Natural killer cell (primary cell): ENCODE results near the gene TNIK. TPM values are rescaled to one million over a fixed set of nuclear protein-coding genes. Genes with fewer than 3 reads are reported as not detected.

Experiments used
- ATAC-seq, 3 donors: fragments of 150-1000 bp in 2 of 3; fragments of 200-7000 bp in 1 of 3; cut with Tn5 transposase; 1 replicate in 1 of 3; 2 replicates in 2 of 3; pipeline ENCODE4 v1.10.0; 2021; ENCODE audit warnings: mild to moderate bottlenecking in 2 of 3, moderate library complexity in 2 of 3
- DNase-seq, 2 donors: peaks; one replicate each; pipeline versions ENCODE4 v3.0.0 to v3.0.0-alpha.2; 2013 to 2021; ENCODE audit warnings: mixed read lengths in 1 of 2
- H3K27ac ChIP-seq: one replicate; pipeline ENCODE4 v1.5.1; 2013; ENCODE audit warnings: mild to moderate bottlenecking, low read length
- H3K27me3 ChIP-seq: one replicate; pipeline ENCODE4 v1.6.1; 2013; ENCODE audit warnings: low read length; ENCODE audit not compliant: control insufficient read depth, insufficient read depth
- H3K36me3 ChIP-seq: one replicate; pipeline ENCODE4 v1.6.1; 2013; ENCODE audit warnings: low read length; ENCODE audit not compliant: control insufficient read depth, insufficient read depth
- H3K4me1 ChIP-seq: one replicate; pipeline ENCODE4 v1.6.1; 2013; ENCODE audit warnings: low read length; ENCODE audit not compliant: control insufficient read depth, insufficient read depth
- H3K4me3 ChIP-seq: one replicate; pipeline ENCODE4 v1.5.1; 2013; ENCODE audit warnings: low read length
- H3K9me3 ChIP-seq: one replicate; pipeline ENCODE4 v1.6.1; 2013; ENCODE audit warnings: low read length; ENCODE audit not compliant: control insufficient read depth, insufficient read depth
- H3K27ac Mint-ChIP-seq, 2 donors: one replicate each; pipeline ENCODE4 v1.8.0; 2022; ENCODE audit warnings: mild to moderate bottlenecking in 2 of 2, mixed read lengths in 2 of 2, moderate library complexity in 1 of 2
- H3K27me3 Mint-ChIP-seq, 2 donors: one replicate each; pipeline ENCODE4 v1.8.0; 2022; ENCODE audit warnings: low read depth in 2 of 2, mixed read lengths in 2 of 2
- H3K36me3 Mint-ChIP-seq: one replicate; pipeline ENCODE4 v1.8.0; 2022; ENCODE audit warnings: mixed read lengths
- H3K4me1 Mint-ChIP-seq, 2 donors: one replicate each; pipeline ENCODE4 v1.8.0; 2022; ENCODE audit warnings: mixed read lengths in 2 of 2
- H3K4me3 Mint-ChIP-seq: one replicate; pipeline ENCODE4 v1.8.0; 2022; ENCODE audit warnings: mild to moderate bottlenecking, moderate library complexity, mixed read lengths
- H3K9me3 Mint-ChIP-seq, 2 donors: one replicate each; pipeline ENCODE4 v1.8.0; 2022; ENCODE audit warnings: mixed read lengths in 2 of 2
- WGBS: methylation state at CpG from one replicate; pipeline ENCODE4 v1.1.7; 2013; ENCODE audit warnings: missing lambda C conversion rate; ENCODE audit not compliant: insufficient coverage; 5-methylcytosine and 5-hydroxymethylcytosine counted together
- intact Hi-C: fragments of 100-400 bp; cut with micrococcal nuclease; formaldehyde crosslinking; loops from one replicate; pipeline ENCODE4 v1.14.2; 2022
- total RNA-seq, 4 donors: library from RNA; stranded (reverse); fragments of 120-200 nt in 1 of 4; gene quantifications; one replicate each; pipeline versions ENCODE4 v1.2.3 to v1.2.4, GENCODE V29; 2013 to 2022
- TF ChIP-seq, protein P1 (sequence below): fragments of 200-600 bp; IDR thresholded peaks from one replicate; pipeline ENCODE4 v1.8.0; 2022; ENCODE audit warnings: antibody characterized with exemption

TNIK gene
- total RNA-seq, 3 donors from 2014 or later (not counting 1 experiment from before 2014, with no cell fraction given) = 93.7 to 122 (median 119) TPM

DNA sequence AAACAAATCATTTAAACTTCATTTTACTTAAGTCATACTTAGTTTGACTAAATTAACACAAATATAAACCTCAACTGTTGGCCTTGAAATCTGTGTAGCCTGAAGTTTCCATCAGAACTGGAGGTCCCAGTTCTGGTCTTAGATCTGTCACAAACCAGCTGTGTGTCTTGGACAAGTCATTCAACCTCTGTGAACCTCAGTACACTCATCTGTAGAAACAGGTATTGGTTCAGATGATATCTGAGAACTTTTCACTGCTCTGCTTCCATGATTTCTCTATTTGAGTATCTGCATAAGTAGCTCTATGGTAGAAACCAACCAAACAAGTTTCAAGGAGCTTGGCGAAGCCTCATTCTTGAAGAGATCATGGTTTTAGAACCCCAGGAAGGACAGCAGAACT is 373.3 kb downstream of the TNIK start:
- WGBS = 91% methylated on average over 1 of the region's 1 CpG

DNA sequence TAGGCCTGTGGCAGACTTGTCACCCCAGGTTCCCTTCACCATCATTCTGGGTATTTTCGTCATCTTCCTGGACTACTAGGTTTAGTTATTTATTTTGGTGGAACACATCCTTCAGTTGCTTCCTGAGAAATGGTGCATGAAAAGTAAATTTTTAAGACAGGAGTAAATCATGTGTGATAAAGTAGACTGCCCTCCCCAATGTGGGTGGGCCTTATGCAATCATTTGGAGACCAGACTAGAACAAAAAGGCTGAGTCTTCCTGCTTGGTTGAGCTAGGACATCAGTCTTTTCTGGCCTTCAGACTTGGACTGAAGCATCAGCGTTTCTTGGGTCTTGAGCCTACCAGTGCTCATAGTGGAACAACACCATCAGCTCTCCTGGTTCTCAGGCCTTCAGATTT is 382.9 kb downstream of the TNIK start:
- no peaks in the 10 kb centered on the region for H3K27me3 Mint-ChIP-seq
- H3K9me3 ChIP-seq = no peaks in the 10 kb centered on the region
- ATAC-seq (no peak), DNase-seq (no peak)
- peaks cover 10 to 14% of the 10 kb centered on the region in 2 donors for H3K4me1 Mint-ChIP-seq
- H3K27me3 ChIP-seq = no peaks in the 10 kb centered on the region
- no peaks in the 10 kb centered on the region for H3K4me1 ChIP-seq
- H3K36me3 Mint-ChIP-seq = peaks cover 56% of the 10 kb centered on the region
- WGBS = 97% methylated on average over 2 of the region's 2 CpGs
- no peak overlapping the region for H3K27ac ChIP-seq
- H3K36me3 ChIP-seq = peaks cover 62% of the 10 kb centered on the region
- H3K4me3 Mint-ChIP-seq = no peak overlapping the region
- H3K9me3 Mint-ChIP-seq = no peaks in the 10 kb centered on the region
- TF ChIP-seq, protein P1, sequence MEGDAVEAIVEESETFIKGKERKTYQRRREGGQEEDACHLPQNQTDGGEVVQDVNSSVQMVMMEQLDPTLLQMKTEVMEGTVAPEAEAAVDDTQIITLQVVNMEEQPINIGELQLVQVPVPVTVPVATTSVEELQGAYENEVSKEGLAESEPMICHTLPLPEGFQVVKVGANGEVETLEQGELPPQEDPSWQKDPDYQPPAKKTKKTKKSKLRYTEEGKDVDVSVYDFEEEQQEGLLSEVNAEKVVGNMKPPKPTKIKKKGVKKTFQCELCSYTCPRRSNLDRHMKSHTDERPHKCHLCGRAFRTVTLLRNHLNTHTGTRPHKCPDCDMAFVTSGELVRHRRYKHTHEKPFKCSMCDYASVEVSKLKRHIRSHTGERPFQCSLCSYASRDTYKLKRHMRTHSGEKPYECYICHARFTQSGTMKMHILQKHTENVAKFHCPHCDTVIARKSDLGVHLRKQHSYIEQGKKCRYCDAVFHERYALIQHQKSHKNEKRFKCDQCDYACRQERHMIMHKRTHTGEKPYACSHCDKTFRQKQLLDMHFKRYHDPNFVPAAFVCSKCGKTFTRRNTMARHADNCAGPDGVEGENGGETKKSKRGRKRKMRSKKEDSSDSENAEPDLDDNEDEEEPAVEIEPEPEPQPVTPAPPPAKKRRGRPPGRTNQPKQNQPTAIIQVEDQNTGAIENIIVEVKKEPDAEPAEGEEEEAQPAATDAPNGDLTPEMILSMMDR = no peak
- H3K27ac Mint-ChIP-seq = peak overlapping the region in 1 of 2 donors; percentile 29
- no peak overlapping the region for H3K4me3 ChIP-seq
- intact Hi-C loops = no loop called here

More for the DNA sequence above, 373.3 kb downstream of the TNIK start:
- H3K27ac Mint-ChIP-seq = no peak overlapping the region
- no peak for DNase-seq
- H3K36me3 Mint-ChIP-seq = peaks cover 37% of the 10 kb centered on the region
- H3K27me3 Mint-ChIP-seq = no peaks in the 10 kb centered on the region
- no peaks in the 10 kb centered on the region for H3K9me3 Mint-ChIP-seq
- TF ChIP-seq, protein P1 = no peak
- no peak overlapping the region for H3K27ac ChIP-seq
- peaks cover 7 to 8% of the 10 kb centered on the region in 2 donors for H3K4me1 Mint-ChIP-seq
- H3K4me1 ChIP-seq = no peaks in the 10 kb centered on the region
- intact Hi-C loops = no loop called here
- ATAC-seq = no peak
- H3K4me3 ChIP-seq = no peak overlapping the region
- H3K36me3 ChIP-seq = peaks cover 72% of the 10 kb centered on the region
- H3K4me3 Mint-ChIP-seq = no peak overlapping the region
- no peaks in the 10 kb centered on the region for H3K9me3 ChIP-seq
- H3K27me3 ChIP-seq = no peaks in the 10 kb centered on the region

- Histone ChIP-seq H3K4me1 (no peaks in the 10 kb centered on the region), H3K27ac (no peak overlapping the region), H3K4me3 (no peak overlapping the region), H3K27me3 (no peaks in the 10 kb centered on the region), H3K9me3 (no peaks in the 10 kb centered on the region), H3K36me3 (peaks cover 60% of the 10 kb centered on the region)
- H3K36me3 Mint-ChIP-seq = peaks cover 25% of the 10 kb centered on the region
- peak overlapping the region in 1 of 2 donors; percentile 61 for H3K27ac Mint-ChIP-seq
- intact Hi-C loops = no loop called here
- no peak overlapping the region for H3K4me3 Mint-ChIP-seq
- TF ChIP-seq, protein P1 = no peak
- peaks cover 10 to 14% of the 10 kb centered on the region in 2 donors for H3K4me1 Mint-ChIP-seq
- no peak for ATAC-seq
- H3K9me3 Mint-ChIP-seq = no peaks in the 10 kb centered on the region
- no peaks in the 10 kb centered on the region for H3K27me3 Mint-ChIP-seq
- no peak for DNase-seq
These were observed 387.8 kb downstream of the TNIK start for GRCh38 chr3:171072432-171072831.

GRCh38 chr3:171068658-171069057 is 391.5 kb downstream of the TNIK start:
- Mint-ChIP-seq H3K36me3 (peaks cover 33% of the 10 kb centered on the region), H3K9me3 (no peaks in the 10 kb centered on the region), H3K4me1 (peaks cover 10 to 14% of the 10 kb centered on the region in 2 donors), H3K27ac (peak overlapping the region in 1 of 2 donors; percentile 22), H3K4me3 (no peak overlapping the region), H3K27me3 (no peaks in the 10 kb centered on the region)
- 89% methylated on average over 1 of the region's 3 CpGs for WGBS
- ATAC-seq = no peak
- no peak overlapping the region for H3K4me3 ChIP-seq
- intact Hi-C loops = no loop called here
- no peaks in the 10 kb centered on the region for H3K9me3 ChIP-seq
- no peak for DNase-seq
- TF ChIP-seq, protein P1 = no peak
- no peaks in the 10 kb centered on the region for H3K27me3 ChIP-seq
- no peaks in the 10 kb centered on the region for H3K4me1 ChIP-seq
- H3K36me3 ChIP-seq = peaks cover 73% of the 10 kb centered on the region
- H3K27ac ChIP-seq = no peak overlapping the region
